Measurements from ENCODE around the gene TCEA2.

TCEA2 gene

DNA sequence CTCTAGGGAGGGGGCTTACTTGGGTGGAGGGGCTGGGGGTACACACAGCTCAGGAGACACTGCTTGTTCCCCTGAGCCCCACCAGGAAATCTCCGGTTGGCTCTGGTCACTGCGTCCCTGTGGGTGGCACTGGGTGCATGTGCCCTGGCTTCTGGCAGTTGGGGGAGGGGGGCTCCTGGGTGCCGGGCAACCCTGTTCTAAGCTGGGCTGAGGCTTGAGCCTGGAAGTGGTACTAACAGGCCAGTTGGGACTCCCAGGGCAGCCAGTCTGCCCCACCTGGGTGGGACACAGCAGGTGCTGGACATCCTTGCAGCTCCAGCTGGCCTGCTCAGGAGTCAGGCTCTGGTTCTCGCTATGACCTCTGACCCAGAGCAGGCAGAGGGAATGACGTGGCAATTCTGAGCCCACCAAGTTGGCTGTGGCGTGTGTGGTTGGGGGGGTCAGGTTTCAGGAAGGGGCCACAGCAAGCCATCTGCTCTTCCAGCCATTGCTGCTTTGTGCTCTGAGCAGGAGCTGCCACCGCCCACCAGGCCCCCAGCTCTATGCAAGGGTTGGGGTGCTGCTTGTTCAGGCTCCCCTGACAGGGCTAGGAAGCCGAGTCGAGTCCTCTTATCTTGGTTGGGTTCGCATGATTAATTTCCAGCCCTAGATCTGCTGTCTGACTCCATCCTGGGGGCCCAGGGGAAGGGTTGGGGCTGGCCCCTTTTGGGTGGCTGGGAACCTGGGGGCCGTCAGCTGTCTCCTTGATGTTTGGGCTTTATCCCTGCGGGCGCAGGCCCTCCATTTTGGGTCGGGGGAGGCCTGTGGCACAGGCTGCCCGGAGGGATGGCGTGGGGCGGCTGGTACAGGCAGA lies 26.4 kb upstream of the TCEA2 start:
- DNase-seq, result peak; percentile 26

DNA sequence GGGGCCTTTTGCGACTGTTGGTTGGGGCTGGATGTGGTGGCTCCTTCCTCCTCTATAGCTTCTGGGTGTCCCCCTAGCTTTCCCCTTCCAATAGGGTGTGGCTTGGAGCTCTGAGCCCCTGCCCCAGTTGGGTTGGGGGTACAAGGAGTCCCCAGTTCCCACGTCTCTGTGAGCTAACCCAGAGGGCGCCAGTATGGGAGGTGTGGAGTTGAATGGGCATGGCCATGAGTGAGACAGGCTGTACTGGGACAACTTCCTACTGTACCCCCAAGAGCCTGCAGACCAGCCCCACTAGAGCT lies 25.9 kb upstream of the TCEA2 start:
- DNase-seq, result no peak

DNA sequence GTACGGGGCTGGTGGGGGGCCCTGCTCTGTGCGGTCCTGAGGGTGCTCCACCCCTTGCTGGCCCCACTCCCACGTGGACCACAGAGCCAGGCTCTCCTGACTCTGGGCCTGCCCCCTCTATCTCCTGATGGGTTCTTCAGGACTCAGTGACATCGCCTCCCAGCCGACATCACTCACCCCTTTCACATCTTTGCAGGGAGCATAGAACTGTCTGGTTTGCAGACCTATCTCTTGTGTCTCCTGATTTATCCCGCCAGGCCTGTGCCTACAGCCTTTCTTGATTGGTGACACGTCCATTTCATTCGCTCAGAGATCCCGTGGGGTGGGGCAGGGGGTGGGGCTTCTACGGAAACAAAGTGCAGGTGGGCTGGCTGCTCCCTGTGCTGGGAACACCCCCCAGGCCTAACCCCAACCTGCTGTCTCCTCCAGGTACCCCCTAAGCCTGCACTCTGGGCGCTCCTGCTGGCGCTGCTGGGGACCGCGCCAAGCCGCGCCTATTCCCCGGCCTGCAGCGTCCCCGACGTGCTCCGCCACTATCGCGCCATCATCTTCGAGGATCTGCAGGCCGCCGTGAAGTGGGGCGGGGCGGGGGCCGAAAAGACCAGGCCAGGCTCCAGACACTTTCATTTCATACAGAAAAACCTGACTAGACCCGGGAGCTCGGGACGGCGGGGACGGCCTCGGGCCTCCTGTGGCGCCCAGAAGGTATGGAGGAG lies 25.3 kb upstream of the TCEA2 start:
- no peak for DNase-seq

DNA sequence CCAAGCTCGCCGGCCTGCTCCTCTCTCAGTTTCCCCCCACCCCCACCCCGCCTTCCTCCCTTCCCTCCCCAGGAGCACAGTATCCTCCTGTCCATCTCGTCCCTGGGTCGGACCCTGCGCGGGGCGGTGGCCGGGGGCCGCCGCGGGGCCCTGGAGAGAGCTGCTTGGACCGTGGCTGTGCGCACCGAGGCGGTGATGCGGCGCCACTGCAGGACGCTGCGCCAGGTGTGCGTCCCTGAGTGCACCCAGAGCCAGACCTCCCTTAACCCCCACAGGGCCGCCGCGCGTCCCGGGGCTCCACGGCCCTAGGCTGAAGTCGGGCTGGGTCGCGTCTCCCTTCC lies 24.8 kb upstream of the TCEA2 start:
- no peak for DNase-seq

DNA sequence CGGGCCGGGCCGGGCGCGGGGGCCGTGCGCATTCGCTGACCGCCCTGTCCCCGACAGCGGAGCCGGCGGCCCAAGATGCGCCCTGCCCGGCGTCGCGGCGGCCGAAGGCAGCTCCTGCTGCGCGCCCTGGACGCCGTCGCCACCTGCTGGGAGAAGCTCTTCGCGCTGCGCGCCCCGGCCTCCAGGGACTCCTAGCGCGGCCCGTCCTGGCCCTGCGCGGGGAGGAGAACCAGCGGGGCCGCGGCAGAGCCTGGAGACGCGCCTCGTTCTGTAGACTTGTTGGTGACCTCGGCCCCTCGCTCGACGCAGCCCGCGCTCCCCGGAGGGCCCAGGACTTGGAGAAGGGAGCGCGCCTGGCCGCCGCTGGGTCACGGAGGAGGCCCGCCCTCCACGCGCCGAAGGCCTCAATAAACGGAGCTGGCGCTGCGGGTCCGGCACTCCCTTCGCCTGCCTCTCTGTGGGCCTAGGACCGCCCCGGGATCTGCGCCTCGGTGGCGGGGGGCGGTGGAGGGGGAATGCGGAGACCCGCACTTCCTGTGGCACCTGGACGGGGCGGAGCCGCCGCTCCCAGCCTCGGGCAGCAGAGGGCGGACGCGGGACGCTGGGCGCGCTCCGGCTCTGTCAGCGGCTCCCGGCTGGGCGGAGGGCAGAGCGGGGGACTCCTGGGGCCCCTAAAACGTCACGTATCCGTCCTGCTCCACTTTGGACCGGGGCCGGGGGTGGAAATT lies 24.3 kb upstream of the TCEA2 start:
- peak; percentile 78 for DNase-seq

DNA sequence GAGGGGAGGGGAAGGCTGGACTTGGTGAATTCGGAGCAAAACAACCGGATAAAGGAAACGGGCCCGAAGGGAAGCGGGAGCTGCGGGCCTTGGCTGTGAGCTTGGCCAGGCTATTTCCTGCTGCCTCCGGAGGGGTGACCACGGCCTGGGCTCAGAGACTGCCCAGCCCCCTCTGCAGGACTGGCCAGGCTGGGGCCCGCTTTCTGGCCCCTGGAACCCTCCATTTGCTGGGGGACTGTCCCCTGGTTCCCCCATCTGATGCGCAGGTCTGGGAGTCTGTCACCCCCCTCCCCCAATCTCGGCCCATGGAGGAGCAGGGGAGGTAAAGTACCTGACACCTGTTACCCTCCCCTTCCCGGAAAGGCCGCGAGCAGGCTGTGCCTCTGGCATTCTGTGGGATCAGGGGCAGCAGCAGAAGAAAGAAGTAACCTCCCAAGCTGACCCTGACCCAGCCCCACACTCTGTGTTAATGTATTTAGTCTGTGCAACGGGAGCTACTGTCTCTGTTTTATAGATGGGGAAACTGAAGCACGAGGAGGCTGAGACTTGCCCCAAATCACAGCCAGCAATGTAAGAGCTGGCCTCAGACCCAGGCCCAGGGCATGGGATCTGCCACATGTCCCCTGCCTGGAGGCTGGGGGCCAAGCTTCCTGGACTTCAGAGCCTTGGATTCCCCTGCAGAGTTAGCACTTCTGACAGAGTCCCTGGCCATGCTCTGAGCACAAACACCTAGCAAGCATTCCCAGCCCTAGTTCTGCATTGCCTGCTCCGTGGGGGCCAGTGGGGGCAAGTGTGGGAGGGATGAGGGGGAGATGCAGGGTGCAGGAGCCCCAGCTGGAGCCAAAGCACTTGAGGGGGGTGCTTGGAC lies 23.5 kb upstream of the TCEA2 start:
- DNase-seq, result no peak

DNA sequence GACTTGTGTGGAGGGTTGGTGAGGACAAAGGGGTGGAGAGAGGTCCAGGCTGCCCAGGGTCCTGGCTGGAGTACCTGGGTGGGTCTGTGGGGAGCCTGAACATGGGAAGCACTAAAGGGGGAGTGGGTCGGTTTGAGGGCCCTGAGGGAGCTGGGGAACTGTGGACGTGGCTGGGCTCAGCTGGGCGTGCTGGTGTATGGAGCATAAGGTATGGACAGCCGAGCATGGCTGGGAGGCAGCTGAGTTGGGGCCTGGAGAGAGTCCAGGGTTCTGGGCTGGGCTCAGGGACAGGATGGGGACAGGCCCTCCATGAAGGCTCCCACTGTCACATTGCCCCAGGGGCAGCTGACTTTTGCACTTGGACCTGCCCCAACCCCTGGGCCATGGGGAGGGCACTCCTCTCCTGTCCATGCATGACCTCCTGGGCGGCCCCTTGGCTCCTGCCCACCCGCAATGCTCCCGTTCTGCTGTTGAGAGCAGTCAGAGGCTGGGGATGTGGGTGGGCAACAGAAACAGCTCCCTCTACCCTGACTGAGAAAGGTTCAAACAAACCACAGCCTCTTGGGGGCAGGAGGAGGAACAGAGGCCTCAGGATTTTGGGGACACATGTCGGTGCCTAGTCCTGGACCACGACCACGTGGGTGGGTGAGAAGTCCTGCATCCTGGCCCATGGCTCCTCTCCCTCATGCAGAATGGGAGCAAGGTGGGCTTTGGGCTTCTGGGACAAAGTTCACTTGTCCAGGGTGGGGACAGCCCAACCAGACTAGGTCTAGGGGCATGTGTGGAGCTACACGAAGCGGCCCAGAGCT lies 22.6 kb upstream of the TCEA2 start:
- no peak for DNase-seq

DNA sequence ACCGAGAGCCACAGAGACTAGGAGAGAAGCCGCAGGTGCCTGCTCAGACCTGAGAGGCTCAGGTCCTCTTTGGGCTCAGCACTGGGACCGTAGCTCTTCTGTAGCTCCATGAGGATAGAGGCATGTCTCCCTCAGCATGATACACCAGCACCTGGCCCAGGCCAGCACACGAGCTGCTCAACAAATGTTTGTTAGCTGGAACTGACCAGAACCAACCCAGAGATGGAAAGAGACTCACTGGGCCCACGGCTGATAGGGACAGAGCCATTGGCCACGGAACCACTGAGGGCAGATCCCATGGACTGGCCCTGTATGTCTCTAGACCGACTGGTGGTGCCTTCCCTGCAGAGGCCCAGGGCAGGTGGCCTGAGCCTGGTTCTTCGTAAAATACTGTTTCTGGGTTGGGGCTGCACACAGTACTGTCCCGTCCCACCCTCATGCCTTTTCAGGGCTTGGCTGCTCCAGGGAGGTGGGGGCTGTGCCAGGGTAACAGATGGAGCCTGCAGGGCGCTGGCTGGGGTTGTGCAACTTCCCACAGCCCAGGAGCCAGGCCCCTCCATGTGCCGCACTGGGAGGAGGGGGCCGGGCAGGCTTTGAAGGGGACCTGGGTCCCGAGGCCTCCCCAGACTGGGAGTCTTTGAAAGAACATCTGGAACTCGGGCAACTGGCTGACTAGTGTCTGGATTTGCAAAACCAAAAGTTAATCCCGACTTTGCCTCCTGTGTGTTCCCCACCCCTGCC lies 21.8 kb upstream of the TCEA2 start:
- peak; percentile 9 for DNase-seq

DNA sequence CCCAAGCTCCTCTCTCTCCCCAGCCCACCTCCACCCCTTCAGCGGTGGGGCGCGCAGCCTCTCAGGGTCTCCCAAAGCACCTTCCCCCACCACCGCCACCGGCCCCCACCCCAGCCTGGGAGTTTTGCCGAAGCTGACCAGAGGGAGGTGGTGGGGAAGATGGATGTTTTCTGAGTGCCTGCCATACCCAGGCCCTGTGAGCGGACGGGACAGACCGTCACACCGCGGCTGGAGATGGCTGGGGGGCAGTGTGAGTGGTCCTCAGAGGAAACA lies 21.3 kb upstream of the TCEA2 start:
- no peak for DNase-seq

DNA sequence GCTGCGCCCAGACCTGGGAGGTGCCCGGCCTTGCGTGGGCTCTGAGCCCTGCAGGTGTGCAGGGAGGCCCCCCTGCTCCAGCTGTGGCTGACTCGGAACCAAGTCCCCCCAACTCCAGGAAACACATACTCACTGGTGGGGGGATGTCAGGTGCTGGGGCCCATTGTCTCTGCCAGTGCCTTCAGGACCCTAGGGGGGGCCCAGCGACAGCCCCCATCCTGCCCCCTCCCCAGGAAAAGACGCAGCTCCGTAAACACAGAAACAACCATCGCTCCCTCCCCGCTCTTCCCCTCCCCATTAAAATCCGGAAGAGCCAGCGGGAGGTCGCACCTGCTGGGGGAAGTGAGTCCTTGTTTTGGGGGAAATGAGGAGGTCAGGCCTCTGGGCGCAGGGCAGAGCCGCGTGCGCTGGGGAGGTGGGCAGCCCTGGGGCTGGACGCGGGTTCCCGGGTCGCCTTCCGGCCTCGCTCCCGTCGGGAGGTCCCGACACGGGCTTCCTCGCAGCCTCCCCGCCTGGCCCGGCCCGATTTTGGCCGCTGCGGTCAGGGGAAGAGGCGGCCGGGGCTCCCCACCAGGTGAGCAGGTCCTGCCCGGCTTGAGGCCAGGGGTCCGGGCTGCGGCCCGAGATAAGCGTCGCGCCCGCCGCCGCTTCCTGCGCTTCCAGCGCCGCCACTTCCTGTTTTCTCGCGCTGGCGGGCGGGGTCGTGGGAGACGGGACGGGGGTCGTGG lies 20.8 kb upstream of the TCEA2 start:
- DNase-seq, result peak; percentile 64

DNA sequence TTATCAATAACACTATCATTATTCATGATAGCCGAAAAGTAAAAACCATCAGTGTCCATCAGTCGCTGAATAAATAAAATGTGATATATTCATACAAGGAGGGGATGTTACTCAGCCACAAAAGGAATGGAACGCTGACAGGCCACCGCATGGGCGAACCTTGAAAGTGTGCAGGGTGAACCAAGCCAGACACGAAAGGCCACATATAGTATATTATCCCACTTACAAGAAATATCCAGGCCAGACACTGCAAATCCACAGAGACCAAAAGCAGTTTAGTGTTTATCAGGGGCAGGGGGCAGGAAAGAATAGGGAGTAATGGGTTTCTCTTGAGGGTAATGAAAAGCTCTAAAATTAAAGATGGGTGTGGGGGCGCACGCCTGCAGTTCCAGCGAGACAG lies 19.2 kb upstream of the TCEA2 start:
- no peak for DNase-seq

DNA sequence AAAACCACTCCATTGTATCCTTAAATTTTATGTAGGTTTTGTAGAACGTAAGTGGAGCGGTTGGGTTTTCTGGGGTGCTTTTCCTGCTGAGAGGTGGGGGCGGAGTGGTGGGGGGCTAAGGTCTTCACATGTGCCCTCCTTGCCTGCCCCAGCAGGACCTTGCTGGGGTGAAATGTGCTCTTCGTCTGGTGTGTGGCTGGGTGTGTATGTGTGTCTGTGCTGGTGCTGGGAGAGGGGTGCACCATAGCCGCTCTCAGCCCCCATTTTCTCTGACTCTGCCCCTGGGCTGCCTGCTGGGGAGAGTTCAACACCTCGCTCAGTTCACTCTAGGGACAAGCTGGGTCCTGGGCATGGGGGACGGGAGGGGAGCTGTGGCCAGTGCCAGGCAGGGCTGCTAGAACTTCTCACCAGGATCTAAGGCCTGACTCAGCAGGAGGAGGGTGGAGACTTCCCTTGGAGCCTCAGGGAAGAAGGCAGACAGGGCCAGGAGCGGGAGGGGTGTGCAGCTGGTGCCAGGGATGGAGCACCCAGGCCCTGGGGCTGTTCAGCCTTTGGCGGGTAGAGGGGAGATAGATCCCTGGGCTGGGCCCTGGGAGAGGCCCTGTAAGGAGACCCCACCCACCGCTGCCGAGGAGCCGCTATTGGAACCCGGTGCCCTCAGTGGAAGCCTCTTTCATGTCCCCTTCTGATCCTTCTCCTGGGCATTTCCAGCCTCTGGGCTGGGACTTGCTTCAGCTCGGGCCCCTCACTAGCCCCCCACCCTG lies 18.3 kb upstream of the TCEA2 start:
- peak; percentile 8 for DNase-seq

DNA sequence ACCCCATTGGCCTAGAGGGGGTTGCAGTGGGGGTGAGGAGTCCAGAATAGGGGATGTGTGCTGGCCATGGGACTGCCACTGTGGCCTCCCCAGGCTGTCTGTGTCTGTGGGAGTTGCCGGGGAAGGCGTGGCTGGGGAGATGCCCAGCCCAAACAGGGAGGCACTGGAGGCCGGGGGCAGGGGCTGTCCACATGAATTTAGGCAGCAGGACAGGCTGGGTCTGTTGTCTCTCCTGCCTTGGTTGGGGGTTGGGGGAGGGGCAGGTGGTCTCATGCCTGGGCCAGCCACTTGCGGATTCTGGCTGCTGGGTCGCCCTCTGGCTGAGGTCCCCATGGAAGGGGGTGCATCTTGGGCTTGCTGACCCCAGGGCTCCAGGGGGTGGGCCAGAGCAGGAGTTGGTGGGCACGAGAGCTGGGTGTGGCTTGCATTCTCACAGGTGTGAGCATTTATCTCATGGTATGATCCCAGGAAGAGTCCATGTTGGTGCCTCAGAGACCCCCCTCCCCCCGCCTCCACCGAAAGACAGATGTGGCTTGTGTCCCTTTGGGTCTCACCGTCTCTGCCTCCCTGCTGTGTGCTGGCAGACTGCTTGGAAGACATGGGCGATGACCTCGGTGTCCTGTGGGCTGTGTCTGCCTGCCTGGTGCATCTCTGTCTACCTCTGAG lies 17.5 kb upstream of the TCEA2 start:
- DNase-seq, result no peak

DNA sequence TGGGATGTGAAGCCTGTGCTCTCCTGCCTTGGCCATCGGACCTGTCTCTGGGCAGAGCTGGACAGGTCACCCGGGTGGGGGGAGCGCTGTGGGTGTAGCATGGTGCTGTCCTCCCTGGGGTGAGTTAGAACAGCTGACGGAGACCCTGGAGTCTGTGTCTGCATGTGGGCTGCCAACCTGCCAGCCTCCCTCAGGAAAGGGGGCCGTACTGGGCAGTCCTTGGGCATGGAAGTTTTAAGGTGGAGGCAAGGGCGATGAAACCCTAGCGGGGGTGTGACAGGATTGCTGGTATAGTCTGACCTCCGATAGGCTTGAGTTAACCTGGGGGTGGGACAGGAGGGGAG lies 16.0 kb upstream of the TCEA2 start:
- DNase-seq, result no peak

DNA sequence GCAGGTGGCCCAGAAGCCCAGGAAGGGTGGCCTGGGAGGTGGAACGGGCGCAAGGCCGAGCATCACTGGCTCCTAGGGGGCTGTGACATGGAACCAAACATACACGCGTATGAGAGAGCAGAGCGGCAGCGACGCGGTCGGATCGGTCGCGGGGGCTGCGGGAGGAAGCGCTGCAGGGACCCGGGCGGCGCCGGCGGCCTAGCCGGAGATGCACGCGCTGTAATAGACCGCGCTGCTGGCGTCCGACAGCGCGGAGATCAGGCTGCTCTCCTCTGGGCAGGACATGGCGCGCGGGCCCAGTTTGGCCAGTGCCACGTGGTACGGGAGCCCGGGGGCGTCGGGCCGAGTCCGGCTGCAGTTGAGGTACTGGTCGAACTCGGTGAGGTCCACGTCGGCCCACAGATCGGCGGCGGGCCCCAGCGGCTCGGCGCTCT lies 15.0 kb upstream of the TCEA2 start:
- DNase-seq, result no peak

DNA sequence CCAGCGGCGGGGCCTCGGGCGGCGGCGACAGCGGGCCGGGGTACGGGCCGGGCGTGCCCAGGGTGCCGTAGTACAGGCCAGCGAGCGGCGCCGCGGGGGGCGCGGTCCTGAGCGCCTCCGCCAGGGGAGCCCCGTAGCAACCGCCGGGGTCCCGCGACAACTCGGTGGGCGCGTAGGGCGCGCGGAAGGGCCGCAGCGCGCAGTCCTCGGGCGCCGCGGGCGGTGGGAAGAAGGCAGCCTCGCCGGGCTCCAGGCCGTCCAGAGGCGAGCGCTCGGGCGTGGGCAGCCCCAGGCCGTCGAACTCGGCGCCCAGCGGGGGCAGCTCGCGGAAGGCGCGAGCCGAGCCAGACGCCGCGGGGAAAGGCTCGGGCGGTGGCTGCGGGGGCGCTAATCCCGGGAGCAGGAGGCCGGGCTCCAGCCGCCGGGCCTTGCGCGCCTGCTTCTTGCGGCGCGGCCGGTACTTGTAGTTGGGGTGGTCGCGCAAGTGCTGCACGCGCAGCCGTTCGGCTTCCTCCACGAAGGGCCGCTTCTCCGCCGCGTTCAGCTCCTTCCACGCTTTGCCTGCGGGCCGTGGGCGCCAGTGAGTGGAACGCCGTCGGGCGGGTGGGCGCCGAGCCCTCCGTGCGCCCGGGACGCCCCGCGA lies 14.5 kb upstream of the TCEA2 start:
- DNase-seq, result no peak

DNA sequence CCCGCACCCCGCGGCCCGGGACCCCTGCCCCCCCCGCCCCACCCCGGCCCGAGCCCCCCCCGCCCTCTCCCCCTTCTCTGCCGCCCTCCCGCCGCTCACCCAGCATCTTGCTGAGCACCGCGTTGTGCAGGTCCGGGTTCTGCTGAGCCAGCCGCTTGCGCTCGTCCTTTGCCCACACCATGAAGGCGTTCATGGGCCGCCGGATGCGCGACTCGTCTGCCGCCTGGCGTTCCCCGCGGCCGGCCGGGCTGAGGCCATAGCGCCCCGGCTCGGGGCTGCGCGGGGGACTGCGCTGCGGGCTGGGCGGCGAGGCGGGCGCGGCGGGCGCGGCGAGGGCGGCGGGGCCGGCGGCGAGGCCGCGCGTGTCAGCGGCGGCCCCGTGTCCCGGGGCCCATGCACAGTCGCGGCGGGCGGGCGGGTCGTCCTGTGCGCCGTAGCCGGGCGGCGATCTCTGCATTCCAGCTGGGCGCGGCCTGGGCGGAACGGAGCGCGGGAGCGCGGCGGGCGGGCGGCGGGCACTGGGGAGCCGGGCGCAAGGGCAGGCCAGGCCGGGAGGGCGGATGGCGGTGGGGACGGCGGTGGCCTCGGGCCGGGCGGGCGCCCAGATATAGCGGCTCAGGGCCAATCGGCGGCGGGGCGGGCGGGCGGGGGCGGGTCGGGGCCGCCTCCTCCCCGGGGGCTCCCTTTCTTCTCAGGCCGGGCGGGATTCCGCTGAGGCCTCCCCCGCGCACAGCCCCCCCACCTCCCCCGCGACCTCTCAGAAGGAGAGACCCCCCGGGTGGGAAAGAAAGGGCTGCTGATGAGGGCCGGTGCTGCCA lies 13.7 kb upstream of the TCEA2 start, which contains the start of gene SOX18:
TSS of gene SOX18 (minus strand) at position 580 of the 818 bp plus-strand sequence. CDS start at position 457, 123 bp downstream.
- peak; percentile 59 for DNase-seq

DNA sequence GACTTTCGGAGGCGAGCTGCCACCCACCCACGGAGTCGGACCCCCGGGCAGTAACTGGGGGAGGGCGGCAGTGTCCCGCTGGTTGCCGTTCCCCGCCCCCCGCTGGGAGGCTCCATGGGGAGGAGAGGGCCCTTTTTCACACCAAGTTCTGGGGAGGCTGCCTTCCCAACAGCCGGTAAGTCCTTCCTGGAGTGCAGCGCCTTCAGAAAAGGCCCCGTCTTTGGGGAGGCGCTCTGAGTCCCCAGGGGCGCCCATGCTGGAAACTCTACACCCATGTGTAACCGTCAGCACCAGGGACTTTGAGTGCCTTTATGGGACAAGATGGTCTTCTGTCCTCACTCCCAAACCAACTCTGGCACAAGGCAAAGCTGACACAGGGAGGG lies 13.1 kb upstream of the TCEA2 start:
- DNase-seq, result no peak

Measured in OCI-M1 (cell line).